ENCODE data around the gene PDLIM7.

DNA sequence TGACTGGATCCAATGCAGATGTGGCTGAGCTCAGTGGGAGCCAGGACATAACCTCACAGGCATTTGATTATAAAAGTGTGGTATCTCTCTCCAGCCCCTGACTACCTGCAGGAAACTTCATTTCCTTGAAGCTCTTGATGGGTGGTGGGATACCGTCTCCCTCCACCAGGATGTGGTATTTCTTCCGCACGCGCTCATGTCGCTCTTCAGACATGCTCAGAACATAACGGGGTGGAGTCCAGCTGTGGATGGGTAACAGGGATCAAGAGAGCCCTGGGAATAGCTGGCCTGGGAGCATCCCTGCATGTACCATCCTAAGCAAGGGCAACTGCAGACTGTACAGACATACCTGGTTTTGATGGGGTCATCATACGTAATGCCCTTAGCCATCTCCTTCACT is 18.2 kb upstream of the PDLIM7 start:
- TF ChIP-seq SP1 (IDR thresholded peaks at IDR 0.05) (no peak), CTBP1 (IDR thresholded peaks at IDR 0.05; ENCODE audit: borderline replicate concordance) (no peak), ELF4 (IDR thresholded peaks at IDR 0.05) (no peak), ZNF384 (IDR thresholded peaks at IDR 0.05) (no peak), BHLHE40 (IDR thresholded peaks at IDR 0.05; ENCODE audit: borderline replicate concordance) (no peak), TARDBP (IDR thresholded peaks at IDR 0.05) (no peak), FOXA1 (IDR thresholded peaks at IDR 0.05) (no peak), FOXK2 (IDR thresholded peaks at IDR 0.05) (no peak), SUZ12 (IDR thresholded peaks at IDR 0.05) (no peak), NFRKB (IDR thresholded peaks at IDR 0.05) (no peak), ARNT (IDR thresholded peaks at IDR 0.05) (no peak), LEF1 (IDR thresholded peaks at IDR 0.05; ENCODE audit: borderline replicate concordance) (no peak), FOXM1 (IDR thresholded peaks at IDR 0.05; ENCODE audit: borderline replicate concordance) (no peak)
- TF ChIP-seq, protein P1, sequence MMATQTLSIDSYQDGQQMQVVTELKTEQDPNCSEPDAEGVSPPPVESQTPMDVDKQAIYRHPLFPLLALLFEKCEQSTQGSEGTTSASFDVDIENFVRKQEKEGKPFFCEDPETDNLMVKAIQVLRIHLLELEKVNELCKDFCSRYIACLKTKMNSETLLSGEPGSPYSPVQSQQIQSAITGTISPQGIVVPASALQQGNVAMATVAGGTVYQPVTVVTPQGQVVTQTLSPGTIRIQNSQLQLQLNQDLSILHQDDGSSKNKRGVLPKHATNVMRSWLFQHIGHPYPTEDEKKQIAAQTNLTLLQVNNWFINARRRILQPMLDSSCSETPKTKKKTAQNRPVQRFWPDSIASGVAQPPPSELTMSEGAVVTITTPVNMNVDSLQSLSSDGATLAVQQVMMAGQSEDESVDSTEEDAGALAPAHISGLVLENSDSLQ (IDR thresholded peaks at IDR 0.05): no peak

Measured in HEK293T (cell line).